NCI-H460 (cell line): Measurements from ENCODE around the gene GCFC2. TPM values are rescaled to one million over a fixed set of nuclear protein-coding genes. Genes with fewer than 3 reads are reported as not detected.

ENCODE experiments used
- DNase-seq: peaks from one replicate; pipeline ENCODE4 v3.0.0-alpha.2; 2016; ENCODE audit warnings: low read depth; ENCODE audit errors: extremely low read depth
- small RNA-seq, 2 experiments: library from RNA; depleted of rRNA; stranded (forward); fragments of <200 nt; gene quantifications; one replicate each; pipeline ENCODE3, GENCODE V24; 2014
- total RNA-seq: library from RNA; depleted of rRNA; stranded (reverse); fragments of >200 nt; shearing (Covaris generic); gene quantifications from 2 replicates; pipeline ENCODE4 v1.2.3, GENCODE V29; 2014; rRNA removed

Gene GCFC2
- total RNA-seq, 1 experiment from 2014 or later = 44.3 TPM

GRCh38 chr2:75632813-75633212 is 77.9 kb downstream of the GCFC2 start:
- no peak for DNase-seq

- DNase-seq = no peak
Observed at GRCh38 chr2:75632091-75632701, 78.5 kb downstream of the GCFC2 start.

- peak; percentile 66 for DNase-seq
Observed at GRCh38 chr2:75627902-75628504, 82.7 kb downstream of the GCFC2 start.

- no peak for DNase-seq
Observed at GRCh38 chr2:75622929-75623328, 87.8 kb downstream of the GCFC2 start.

GRCh38 chr2:75622500-75622899 is 88.2 kb downstream of the GCFC2 start:
- DNase-seq = no peak

GRCh38 chr2:75621228-75621627 is 89.5 kb downstream of the GCFC2 start:
- DNase-seq = no peak

GRCh38 chr2:75619956-75620740 is 90.6 kb downstream of the GCFC2 start:
- DNase-seq = no peak

- DNase-seq = no peak
Observed at GRCh38 chr2:75616933-75617332, 93.8 kb downstream of the GCFC2 start.

- no peak for DNase-seq
Observed at GRCh38 chr2:75616406-75616805, 94.3 kb downstream of the GCFC2 start.

GRCh38 chr2:75614162-75614651 is 96.5 kb downstream of the GCFC2 start:
- no peak for DNase-seq

GRCh38 chr2:75612862-75613243 is 97.9 kb downstream of the GCFC2 start:
- no peak for DNase-seq

Small RNA genes within 50 kb of the gene (small RNA-seq; reads per million reads assigned to genes)
- gene RF00012 = 0 to 0.12 reads per million in 2 experiments

Other genes with a start within 250 kb of the GCFC2 start
- not detected in 2 replicates for gene EVA1A, start 150.0 kb downstream of the GCFC2 start, total RNA-seq
- gene MRPL19, start 64.1 kb downstream of the GCFC2 start, total RNA-seq = 90.1 and 93.7 TPM in 2 replicates